Measurements from ENCODE around the gene ARHGAP26.
"Not testable (repeated sequence)": the region's sequence is repeated elsewhere in the genome, so short reads cannot be mapped to it uniquely, and the experiment has no call there.

The ARHGAP26 gene

DNA sequence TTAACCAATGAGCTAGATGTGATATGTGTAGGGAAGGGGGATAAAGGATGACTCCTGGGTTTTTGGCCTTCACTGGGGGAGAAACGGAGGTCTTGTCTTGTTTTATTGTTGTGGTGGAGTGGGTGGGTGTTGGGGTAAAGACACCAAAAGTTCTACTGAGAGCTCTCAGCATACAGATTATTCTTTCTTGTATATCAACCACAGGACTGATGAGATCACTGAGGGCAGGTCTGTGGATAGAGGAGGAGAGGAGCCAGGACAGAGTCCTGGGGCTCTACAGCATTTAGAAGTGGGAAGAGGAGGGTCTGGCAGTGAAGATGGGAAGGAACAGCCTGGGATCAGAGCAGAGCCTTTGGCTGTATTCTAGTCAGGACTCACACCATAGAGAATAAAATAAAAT lies 310.8 kb downstream of the ARHGAP26 start:
- H3K4me3 ChIP-seq (ENCODE audit: low read depth, low read length), result no peak overlapping the region
- TF ChIP-seq, protein P1, sequence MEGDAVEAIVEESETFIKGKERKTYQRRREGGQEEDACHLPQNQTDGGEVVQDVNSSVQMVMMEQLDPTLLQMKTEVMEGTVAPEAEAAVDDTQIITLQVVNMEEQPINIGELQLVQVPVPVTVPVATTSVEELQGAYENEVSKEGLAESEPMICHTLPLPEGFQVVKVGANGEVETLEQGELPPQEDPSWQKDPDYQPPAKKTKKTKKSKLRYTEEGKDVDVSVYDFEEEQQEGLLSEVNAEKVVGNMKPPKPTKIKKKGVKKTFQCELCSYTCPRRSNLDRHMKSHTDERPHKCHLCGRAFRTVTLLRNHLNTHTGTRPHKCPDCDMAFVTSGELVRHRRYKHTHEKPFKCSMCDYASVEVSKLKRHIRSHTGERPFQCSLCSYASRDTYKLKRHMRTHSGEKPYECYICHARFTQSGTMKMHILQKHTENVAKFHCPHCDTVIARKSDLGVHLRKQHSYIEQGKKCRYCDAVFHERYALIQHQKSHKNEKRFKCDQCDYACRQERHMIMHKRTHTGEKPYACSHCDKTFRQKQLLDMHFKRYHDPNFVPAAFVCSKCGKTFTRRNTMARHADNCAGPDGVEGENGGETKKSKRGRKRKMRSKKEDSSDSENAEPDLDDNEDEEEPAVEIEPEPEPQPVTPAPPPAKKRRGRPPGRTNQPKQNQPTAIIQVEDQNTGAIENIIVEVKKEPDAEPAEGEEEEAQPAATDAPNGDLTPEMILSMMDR (IDR thresholded peaks at IDR 0.05; ENCODE audit: low read depth, low read length, missing control alignments), result no peak
- DNase-seq (ENCODE audit: low read depth), result no peak

DNA sequence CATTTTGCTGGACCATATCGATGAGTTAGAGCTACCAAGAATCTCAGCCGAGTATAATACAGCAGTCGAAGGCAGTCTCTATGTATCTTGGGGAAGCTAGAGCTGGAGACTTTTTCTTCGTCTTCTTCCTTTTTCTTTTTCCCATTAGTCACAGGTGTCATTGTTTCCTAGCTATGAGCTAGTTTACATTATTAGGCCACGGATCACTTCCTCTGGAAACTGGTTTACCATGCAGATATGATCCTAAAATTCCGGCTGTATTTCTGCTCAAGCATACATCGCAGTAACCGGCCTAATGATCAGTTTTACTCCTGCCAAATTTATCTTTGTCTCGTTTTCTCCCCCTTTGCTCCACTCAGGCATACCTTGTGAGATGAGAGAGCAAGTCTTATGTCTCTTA lies 312.8 kb downstream of the ARHGAP26 start:
- H3K4me3 ChIP-seq (ENCODE audit: low read depth, low read length), result no peak overlapping the region
- TF ChIP-seq, protein P1 (IDR thresholded peaks at IDR 0.05; ENCODE audit: low read depth, low read length, missing control alignments), result no peak
- DNase-seq (ENCODE audit: low read depth), result no peak

DNA sequence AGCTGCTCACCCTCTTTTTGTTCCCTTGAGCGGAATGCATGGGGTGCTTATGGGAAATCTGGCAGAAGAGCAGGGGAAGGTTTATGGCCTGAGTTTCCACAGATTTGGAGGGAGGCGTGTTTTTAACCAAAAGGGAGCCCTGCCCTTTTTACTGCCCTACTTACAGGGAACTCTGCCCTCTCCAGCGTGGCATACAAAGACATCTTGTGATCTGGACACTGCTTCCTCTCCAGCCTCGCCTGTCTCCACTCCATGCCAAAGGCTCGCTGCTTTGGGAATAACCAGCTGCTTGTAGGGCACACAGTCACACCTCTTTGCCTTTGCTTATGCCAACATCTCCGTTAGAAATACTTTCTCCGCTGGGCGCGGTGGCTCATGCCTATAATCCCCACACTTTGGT lies 314.2 kb downstream of the ARHGAP26 start:
- DNase-seq (ENCODE audit: low read depth), result no peak
- TF ChIP-seq, protein P1 (IDR thresholded peaks at IDR 0.05; ENCODE audit: low read depth, low read length, missing control alignments), result no peak
- H3K4me3 ChIP-seq (ENCODE audit: low read depth, low read length), result no peak overlapping the region

DNA sequence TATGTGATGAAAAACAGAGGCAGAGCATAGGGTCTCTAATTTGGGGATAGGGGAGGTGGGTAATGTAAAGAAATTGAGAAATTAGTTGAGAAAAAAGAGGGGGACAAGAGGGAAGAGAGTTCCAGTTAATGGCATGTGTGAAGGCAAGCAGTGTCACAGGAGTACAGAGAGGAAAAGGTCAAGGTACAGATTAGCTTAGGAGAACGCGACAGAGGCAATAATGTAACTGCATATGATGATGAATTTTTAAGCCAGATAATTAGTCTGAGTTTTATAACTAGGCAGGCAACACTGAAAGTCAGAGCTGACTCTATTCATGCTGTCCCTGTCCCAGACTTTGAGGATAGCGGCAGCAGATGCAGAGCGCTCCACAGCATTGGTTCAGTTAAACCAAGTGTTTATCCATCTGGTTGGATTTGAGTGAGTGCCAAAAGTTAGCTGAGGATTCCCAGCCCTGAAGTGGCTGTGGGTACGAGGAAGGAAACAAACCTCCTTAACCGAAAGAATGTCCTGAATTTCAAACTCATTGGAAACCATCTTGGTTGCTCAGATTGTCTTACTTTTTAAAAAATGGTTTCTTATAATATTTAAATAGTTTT lies 315.2 kb downstream of the ARHGAP26 start:
- no peak for DNase-seq (ENCODE audit: low read depth)

DNA sequence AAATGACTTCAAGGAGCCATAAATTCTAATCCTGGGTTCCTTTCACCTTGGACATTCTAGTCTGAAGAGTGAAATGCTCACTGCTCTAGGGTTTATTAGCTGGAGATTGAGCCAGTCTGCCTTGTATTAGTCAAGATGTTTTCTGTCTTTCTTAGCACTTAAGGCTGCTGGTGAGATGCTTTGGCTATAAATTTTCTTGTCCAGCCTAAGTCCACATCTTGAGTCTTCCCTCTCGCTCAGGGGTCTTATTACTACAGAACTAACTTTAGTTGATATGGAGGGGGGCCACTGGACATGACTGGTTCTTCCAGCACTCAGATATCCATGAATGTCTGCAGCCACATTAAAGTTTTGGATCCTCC lies 316.4 kb downstream of the ARHGAP26 start:
- TF ChIP-seq, protein P1 (IDR thresholded peaks at IDR 0.05; ENCODE audit: low read depth, low read length, missing control alignments), result no peak
- H3K4me3 ChIP-seq (ENCODE audit: low read depth, low read length), result no peak overlapping the region
- DNase-seq (ENCODE audit: low read depth), result no peak

More for the DNA sequence above, 315.2 kb downstream of the ARHGAP26 start:
- TF ChIP-seq, protein P1 (IDR thresholded peaks at IDR 0.05; ENCODE audit: low read depth, low read length, missing control alignments), result no peak
- no peak overlapping the region for H3K4me3 ChIP-seq (ENCODE audit: low read depth, low read length)

DNA sequence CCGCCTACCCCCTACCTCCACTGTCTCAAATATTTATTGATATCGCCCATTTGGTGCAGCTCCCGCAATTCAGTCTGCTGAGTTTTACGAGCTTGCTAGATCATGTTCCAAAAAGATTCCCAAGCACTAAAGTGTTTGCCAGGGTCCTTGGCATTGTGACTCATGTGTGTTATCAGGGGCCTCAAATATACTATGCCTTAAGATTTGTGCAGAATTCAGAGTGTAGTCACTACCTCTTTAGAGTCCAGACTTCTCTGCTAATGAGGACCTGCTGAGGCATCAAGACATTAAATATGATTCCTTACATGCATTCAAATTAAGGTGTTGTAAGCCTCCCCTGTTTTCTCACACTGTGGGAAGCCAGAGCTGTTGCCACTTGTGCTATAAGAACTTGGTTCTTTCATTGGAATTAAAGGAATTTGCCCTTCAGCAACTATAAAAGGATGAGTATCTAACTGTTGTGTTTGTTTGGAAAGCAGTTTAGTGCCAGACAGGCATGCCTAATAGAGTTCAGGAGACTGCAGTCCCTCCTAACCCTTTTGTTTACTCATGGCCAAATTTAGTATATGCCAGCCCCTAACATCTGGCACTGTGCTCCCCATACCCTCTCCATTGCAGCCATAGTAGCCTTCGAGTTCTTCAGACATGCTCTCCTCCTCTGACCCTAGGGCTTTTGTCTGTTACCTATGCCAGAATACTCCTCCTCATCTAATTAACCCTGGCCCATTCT lies 316.9 kb downstream of the ARHGAP26 start:
- no peak for DNase-seq (ENCODE audit: low read depth)
- no peak overlapping the region for H3K4me3 ChIP-seq (ENCODE audit: low read depth, low read length)
- TF ChIP-seq, protein P1 (IDR thresholded peaks at IDR 0.05; ENCODE audit: low read depth, low read length, missing control alignments), result no peak

DNA sequence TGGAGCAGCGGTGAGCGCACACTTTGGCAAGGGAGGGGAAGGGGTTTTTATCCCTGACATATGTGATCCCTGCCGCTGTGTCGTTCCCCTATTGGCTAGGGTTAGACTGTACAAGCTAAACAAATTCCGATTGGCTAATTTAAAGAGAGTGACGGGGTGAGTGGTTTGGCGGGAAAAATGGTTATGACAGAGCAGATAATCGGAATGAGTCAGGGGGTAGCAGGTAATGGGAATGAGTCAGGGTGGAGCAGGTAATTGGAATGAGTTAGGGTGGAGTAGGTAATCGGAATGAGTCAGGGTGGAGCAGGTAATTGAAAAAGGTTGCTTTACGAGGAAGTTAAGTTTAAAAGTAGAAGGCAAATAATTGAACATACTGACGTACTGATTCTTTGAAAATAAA lies 318.5 kb downstream of the ARHGAP26 start:
- DNase-seq (ENCODE audit: low read depth), result not testable (repeated sequence)

DNA sequence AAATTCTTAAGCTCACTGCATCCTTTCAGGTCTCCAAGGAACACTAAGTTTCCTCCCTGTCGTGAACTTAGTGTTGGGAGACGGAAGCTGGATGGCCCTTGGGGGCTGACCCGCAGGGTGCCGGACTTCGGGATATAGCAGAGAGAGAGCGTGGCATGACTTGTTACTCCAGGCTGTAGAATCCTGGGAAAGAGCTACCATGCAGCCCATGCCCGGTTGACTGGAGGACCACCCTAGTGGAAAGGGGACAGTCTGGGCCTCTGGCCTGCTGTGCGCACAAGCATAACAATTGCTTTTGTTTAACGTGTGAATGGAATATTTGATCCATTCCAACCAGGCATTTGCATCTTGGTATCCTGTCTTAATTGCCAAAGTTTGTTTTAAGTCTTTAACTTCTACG lies 319.9 kb downstream of the ARHGAP26 start:
- not testable (repeated sequence) for DNase-seq (ENCODE audit: low read depth); H3K4me3 ChIP-seq (ENCODE audit: low read depth, low read length)

More for the DNA sequence above, 318.5 kb downstream of the ARHGAP26 start:
- not testable (repeated sequence) for H3K4me3 ChIP-seq (ENCODE audit: low read depth, low read length)

DNA sequence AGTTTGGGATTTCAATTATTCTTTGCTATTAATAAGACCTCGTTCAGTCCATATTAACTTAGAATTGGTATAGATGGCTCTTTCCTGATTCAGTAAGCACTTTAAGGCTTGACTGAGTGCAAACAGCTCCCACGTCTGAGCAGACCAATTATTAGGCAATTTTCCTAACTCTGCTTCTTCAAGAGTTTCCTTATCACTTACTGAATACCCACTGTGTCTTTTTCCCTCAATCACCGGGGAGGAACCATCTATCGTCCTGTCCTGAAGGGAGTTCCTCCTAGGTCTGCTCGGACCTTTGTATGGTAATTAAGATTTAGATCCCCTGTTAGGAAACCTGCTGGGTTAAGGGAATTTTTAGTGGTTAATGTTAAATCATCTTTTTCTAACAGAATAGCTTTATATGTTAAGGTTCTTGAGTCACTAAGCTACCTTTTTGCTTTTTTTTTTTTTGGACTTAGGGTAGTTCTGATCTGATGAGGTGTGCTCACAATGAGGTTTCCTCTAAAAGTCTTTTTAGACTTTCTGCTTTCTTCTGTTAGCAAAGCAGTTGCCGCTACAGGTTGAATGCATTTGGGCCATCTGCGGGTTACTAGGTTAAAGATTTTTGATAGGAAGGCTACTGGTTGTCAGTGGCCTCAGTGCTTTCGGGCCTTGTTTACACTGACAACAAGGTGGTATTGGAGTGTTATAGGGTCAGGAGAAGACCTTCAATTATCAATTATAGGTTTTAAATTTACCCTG lies 322.7 kb downstream of the ARHGAP26 start:
- not testable (repeated sequence) for DNase-seq (ENCODE audit: low read depth); H3K4me3 ChIP-seq (ENCODE audit: low read depth, low read length)
